ENCODE results near the gene AGT.
"Not testable (repeated sequence)": the region's sequence is repeated elsewhere in the genome, so short reads cannot be mapped to it uniquely, and the experiment has no call there.

Gene AGT

DNA sequence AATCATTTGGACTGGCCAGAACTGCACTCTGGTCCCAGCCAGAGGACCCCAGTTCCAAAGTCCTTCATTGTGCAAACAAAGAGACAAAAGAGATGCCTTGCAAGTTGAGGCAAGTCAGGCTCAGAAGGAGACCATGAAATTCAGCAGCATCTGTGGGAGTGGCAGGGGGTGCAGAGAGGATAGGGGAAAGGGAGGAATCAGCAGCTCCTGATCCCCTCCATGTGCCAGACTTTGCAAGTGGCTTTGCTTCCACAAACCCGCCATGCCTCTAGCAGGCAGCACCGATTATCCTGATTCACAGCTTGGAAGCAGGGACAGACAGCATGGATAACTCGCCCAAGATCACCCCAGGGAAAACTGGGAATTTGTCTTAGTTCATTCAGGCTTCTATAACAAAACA lies 31.1 kb upstream of the AGT start:
- DNase-seq: no peak

GRCh38 chr1:230744382-230744781 lies 30.5 kb upstream of the AGT start:
- no peak for DNase-seq

GRCh38 chr1:230743899-230744298 lies 30.0 kb upstream of the AGT start:
- DNase-seq: no peak

DNA sequence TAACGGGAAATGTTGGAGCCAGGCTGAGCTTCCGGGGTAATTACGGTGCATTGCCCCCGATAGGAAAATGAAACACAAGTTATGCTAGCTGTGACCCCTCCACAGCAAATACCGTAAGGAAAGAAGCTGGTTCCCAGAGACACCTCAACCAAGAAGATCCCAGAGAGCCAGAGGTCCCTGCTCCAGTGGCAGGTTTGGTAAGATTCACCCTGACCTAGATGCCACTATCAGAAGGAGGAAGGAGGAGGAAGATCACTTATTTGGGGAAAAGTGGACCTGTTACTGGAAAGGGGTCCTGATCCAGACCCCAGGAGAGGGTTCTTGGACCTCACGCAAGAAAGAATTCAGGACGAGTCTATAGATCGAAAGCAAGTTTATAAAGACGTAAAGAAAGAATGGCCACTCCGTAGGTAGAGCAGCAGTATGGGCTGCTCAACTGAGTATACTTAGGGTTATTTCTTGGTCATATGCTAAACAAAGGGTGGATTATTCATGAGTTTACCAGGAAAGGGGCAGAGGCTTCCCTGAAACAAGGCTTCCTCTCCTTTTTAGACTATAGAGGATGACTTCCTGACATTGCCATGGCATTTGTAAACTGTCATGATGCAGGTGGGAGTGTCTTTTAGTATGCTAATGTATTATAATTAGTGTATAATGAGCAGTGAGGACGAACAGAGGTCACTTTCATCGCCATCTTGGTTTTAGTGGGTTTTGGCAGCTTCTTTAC lies 25.8 kb upstream of the AGT start:
- DNase-seq: no peak

GRCh38 chr1:230737622-230738262 lies 23.8 kb upstream of the AGT start:
- no peak for DNase-seq

DNA sequence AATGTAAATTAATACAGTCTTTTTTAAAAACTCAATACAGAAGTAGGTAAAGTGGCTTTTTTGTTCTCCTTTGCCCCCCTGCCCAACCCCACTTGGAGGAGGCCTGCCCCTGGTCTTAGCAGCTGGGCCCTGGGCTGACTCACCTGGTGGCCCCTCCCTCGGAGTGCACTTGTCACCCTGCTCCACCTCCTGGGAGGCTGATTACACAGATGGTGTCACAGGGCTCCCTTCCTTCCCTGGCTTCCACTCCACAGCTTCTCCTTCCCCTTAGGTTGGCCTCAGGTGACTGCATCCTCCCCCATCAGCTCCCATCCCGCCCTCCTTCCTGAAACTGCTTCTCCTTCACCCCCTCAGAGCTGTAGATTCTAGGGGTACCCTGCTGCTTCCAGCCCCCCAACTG lies 21.5 kb upstream of the AGT start:
- DNase-seq: no peak

- DNase-seq: no peak
Measured at GRCh38 chr1:230730977-230731376, 17.1 kb upstream of the AGT start.

DNA sequence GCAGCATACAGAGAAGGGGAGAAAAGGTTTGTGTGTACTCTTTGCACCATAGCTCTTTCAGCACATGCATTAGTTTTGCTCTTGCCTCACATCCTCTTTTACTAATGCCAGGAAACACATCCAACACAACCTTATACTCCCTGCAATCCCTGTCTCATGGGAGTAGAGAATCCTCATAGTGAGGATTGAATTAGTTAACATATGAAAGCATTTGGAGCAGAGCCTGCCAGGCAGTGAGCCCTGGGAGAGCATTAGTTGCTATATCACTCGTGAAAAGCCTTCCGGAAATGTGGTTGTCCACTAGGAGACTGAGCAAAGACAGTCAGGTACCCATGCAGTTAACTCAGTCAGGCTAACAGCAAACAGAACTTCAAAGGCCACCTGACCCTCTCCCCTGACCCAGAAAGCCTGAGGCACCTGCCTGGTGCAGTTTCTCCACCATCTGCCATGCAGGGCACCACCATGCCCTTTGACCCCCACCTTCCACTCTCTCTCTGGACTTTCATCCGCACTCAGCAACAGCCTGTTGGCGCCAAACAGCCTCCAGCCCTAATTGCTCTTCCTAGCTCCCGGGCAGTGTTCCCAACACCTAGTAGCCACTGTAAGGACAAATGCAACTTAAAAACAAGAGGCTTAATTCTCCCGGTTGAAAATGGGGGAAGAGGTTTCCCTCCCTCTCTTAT lies 14.9 kb upstream of the AGT start:
- DNase-seq: peak in 19 of 56 donors; percentile 21 to 70 (median 53)

DNA sequence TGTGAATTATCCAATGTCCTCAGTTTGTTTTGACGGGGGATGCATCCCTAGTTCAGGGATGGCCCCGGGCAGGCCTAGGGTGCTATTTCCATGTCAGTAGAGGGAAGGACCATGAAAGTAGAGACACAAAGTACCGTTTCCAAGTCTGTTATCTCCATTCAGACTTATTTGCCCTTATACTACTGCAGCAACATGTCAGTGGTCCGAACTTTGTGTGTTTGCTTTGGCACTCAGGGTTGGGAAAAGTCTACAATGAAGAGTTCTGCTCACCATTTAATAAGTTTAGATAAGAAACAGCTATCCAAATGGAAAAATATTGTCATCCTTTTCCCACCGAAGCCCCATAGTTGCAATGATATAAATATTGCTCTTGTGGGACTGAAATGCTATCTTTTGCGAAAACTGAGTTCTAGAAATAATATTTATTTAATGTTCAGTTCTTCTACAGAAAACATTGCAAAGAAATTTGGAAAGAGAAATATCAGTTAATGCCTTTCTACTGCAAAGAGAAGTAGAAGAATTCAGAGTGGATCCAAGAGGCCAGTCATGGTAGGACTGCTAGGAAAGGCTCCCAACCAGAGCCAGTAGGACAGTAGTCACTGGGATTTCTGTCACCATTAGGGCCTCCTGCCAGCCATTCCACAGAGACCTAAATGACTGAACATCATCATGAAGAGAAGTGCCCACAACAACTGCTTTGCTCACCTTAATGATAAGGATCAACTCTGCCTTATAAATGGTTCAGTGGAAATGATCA lies 11.5 kb upstream of the AGT start:
- DNase-seq: no peak

DNA sequence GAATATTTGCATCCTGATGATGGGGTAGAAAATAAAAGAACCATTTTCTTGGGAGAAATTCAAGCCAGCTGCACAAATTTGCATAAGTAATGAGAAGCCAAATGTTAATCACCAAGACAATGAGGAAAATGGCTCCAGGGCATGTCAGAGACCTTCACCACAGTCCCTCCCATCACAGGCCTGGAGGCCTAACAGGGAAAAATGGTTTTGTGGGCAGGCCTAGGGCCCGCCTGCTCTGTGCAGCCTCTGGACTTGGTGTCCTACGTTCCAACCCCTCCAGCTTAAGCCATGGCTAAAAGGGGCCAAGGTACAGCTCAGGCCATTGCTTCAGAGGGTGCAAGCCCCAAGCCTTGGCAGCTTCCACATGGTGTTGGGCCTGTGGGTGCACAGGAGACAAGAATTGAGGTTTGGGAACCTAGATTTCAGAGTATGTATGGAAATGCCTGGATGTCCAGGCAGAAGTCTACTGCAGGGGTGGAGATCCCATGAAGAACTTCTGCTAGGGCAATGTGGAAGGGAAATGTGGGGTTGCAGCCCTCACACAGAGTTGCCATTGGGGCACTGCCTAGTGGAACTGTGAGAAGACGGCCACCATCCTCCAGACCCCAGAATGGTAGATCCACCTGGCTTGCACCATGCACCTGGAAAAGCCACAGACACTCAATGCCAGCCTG lies 8.1 kb upstream of the AGT start:
- not testable (repeated sequence) for DNase-seq

GRCh38 chr1:230717251-230717650 lies 3.3 kb upstream of the AGT start:
- no peak for DNase-seq

GRCh38 chr1:230716453-230716852 lies 2.5 kb upstream of the AGT start:
- DNase-seq: not testable (repeated sequence)

GRCh38 chr1:230715510-230715909 lies 1.6 kb upstream of the AGT start:
- no peak for DNase-seq

- no peak for DNase-seq
Measured at GRCh38 chr1:230713547-230713914, 391 bp downstream of the AGT start.

GRCh38 chr1:230713138-230713537 lies 784 bp downstream of the AGT start:
- no peak for DNase-seq

DNA sequence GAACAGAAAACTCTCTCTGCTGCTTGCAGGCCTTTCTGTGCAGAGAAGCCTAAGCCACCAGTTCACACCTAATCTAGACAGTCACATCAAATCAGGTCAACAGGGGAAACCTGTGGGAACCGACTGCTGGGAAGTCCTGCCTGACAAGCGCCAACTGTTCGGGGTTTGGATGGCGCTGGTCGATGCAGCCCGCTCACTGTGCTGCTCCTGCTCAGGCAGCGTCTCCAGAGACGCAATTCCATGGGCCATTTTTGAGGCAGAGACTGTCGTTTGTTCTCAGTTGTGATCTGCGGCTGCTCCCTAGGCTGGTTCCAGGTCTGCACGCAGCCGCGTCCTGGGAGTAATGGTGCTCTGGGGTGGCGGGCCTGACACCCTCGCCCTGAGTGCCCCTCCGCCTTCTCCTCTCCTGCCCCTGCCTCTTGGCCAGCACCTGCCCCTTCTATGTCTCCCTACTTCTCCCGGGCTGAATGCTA lies 1.4 kb downstream of the AGT start:
- DNase-seq: no peak

DNA sequence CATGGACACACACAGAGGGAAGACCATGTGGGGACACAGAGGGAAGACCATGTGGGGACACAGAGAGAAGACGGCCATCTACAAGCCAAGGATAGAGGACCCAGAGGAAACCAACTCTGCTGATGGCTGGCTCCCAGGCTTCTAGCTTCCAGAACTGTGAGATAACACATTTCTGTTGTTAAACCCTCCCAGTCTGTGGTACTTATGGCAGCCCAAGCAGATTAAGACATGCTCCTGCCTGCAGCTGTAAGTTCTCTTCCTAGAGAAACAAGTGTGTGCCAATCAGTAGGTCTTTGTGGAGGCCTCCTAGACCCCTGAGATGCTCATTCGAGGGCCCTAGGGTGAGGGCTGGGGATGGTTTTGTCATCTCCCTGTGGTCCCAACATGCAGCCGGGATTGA lies 2.7 kb downstream of the AGT start:
- DNase-seq: no peak

- peak in 1 of 56 donors; percentile 18 for DNase-seq
Measured at GRCh38 chr1:230710543-230710904, 3.4 kb downstream of the AGT start.

DNA sequence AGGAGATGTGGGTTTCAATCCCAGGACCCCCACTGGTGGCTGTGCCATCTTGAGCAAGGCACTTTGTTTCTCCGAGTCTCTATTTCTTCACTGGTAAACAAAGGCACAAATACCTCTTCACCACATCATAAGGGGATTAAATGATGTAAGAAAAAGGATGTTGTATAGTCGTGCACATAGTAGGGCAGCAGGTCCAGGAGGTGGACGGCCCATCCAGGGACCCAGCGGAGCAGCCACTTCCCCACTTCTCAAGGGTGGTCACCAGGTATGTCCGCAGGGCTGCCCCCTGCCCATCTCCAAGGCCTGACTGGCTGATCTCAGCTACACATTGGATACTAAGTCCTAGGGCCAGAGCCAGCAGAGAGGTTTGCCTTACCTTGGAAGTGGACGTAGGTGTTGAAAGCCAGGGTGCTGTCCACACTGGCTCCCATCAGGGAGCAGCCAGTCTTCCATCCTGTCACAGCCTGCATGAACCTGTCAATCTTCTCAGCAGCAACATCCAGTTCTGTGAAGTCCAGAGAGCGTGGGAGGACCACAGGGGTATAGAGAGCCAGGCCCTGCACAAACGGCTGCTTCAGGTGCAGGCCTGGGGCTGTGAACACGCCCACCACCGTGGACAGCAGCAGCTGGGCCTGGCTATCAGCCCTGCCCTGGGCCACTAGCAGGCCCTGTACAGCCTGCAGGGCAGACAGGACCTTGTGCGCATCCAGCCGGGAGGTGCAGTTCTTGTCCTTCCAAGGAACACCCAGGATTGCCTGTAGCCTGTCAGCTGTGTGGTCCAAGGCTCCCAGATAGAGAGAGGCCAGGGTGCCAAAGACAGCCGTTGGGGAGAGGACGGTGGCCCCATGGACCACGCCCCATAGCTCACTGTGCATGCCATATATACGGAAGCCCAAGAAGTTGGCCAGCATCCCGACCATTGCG lies 4.0 kb downstream of the AGT start:
- no peak for DNase-seq
